B cell (primary cell): Measurements from ENCODE around the gene HPD. TPM values are rescaled to one million over a fixed set of nuclear protein-coding genes. Genes with fewer than 3 reads are reported as not detected.

Source experiments
- ATAC-seq: fragments of 200-7000 bp; cut with Tn5 transposase; one replicate; pipeline ENCODE4 v1.10.0; 2021; ENCODE audit warnings: low read depth, mild to moderate bottlenecking, moderate number of reproducible peaks, moderate library complexity
- CTCF ChIA-PET: fragments of 350-600 bp; sonication (Branson Sonifier 250); formaldehyde crosslinking; loops from one replicate; lab custom pipeline; 2021; ENCODE audit warnings: antibody characterized with exemption, inconsistent platforms; lab: Charles Lee
- POLR2A ChIA-PET: fragments of 350-600 bp; sonication (Branson Sonifier 250); formaldehyde crosslinking; loops from one replicate; lab custom pipeline; 2021; ENCODE audit warnings: antibody characterized with exemption; lab: Charles Lee
- DNase-seq: peaks from one replicate; pipeline ENCODE4 v3.0.0; 2013
- H2AFZ ChIP-seq: 2 replicates; pipeline ENCODE4 v1.6.1; 2012; ENCODE audit warnings: mild to moderate bottlenecking, low read depth, low read length; ENCODE audit not compliant: insufficient read depth, poor library complexity, severe bottlenecking
- H3K27ac ChIP-seq, 2 donors: 1 replicate in 1 of 2; 2 replicates in 1 of 2; pipeline ENCODE4 v1.5.1; 2012 to 2013; ENCODE audit warnings: low read length in 2 of 2, mild to moderate bottlenecking in 2 of 2, moderate library complexity in 1 of 2
- H3K27me3 ChIP-seq, 4 experiments: fragments of 200-600 bp in 1 of 4; sonication (generic) in 1 of 4; replicated peaks in 1 of 4; 1 replicate in 2 of 4; 2 replicates in 2 of 4; pipeline versions ENCODE4 v1.6.1 to v1.7.0; 2013 to 2016; ENCODE audit warnings: low read length in 3 of 4, mild to moderate bottlenecking in 2 of 4, mixed read lengths in 1 of 4, moderate library complexity in 1 of 4; ENCODE audit not compliant: insufficient read depth in 4 of 4, control insufficient read depth in 3 of 4; ENCODE audit errors: control extremely low read depth in 1 of 4
- H3K36me3 ChIP-seq, 2 experiments: replicated peaks in 1 of 2; 1 replicate in 1 of 2; 2 replicates in 1 of 2; pipeline versions ENCODE4 v1.6.1 to v1.7.1; 2013; ENCODE audit warnings: low read length in 1 of 2; ENCODE audit not compliant: insufficient read depth in 2 of 2, control insufficient read depth in 1 of 2; ENCODE audit errors: control extremely low read depth in 1 of 2, extremely low read depth in 1 of 2
- H3K4me1 ChIP-seq, 2 donors: fragments of 200-600 bp in 1 of 2; sonication (generic) in 1 of 2; 1 replicate in 1 of 2; 2 replicates in 1 of 2; pipeline versions ENCODE4 v1.5.1 to v1.6.1; 2013 to 2017; ENCODE audit warnings: low read length in 2 of 2; ENCODE audit not compliant: control insufficient read depth in 2 of 2, insufficient read depth in 2 of 2
- H3K4me2 ChIP-seq: replicated peaks from 2 replicates; pipeline ENCODE3; 2012; ENCODE audit warnings: mild to moderate bottlenecking, low read depth, low read length; ENCODE audit not compliant: poor library complexity, severe bottlenecking
- H3K4me3 ChIP-seq, 5 experiments: fragments of 200-600 bp in 1 of 5; sonication (generic) in 1 of 5; 1 replicate in 3 of 5; 2 replicates in 2 of 5; pipeline versions ENCODE4 v1.5.1 to v1.7.0; 2011 to 2016; ENCODE audit warnings: low read length in 4 of 5, mild to moderate bottlenecking in 4 of 5, low read depth in 2 of 5, control low read depth in 1 of 5, moderate library complexity in 1 of 5; ENCODE audit not compliant: insufficient read depth in 1 of 5; ENCODE audit errors: control extremely low read depth in 1 of 5, extremely low read depth in 1 of 5
- H3K79me2 ChIP-seq: fragments of 200-600 bp; sonication (generic); one replicate; pipeline ENCODE4 v1.6.0; 2016; ENCODE audit warnings: low read length; ENCODE audit not compliant: control insufficient read depth, insufficient read depth
- H3K9ac ChIP-seq: fragments of 200-600 bp; sonication (generic); 2 replicates; pipeline ENCODE4 v1.6.1; 2017; ENCODE audit warnings: mild to moderate bottlenecking, low read length, moderate library complexity
- H3K9me3 ChIP-seq, 3 donors: one replicate each; pipeline versions ENCODE4 v1.6.1 to v1.7.1; 2013; ENCODE audit warnings: low read length in 2 of 3; ENCODE audit not compliant: control insufficient read depth in 2 of 3, insufficient read depth in 1 of 3; ENCODE audit errors: control extremely low read depth in 1 of 3
- H4K20me1 ChIP-seq: 2 replicates; pipeline ENCODE4 v1.6.0; 2012; ENCODE audit warnings: mild to moderate bottlenecking, low read length; ENCODE audit not compliant: insufficient read depth, control insufficient read depth, poor library complexity, severe bottlenecking
- H3K27ac Mint-ChIP-seq: one replicate; pipeline ENCODE4 v1.8.0; 2021; ENCODE audit warnings: mixed read lengths
- H3K27me3 Mint-ChIP-seq: one replicate; pipeline ENCODE4 v1.8.0; 2021; ENCODE audit warnings: mixed read lengths
- H3K4me1 Mint-ChIP-seq: one replicate; pipeline ENCODE4 v1.8.0; 2021; ENCODE audit warnings: mixed read lengths
- H3K4me3 Mint-ChIP-seq: one replicate; pipeline ENCODE4 v1.8.0; 2021; ENCODE audit warnings: mixed read lengths
- H3K9me3 Mint-ChIP-seq: one replicate; pipeline ENCODE4 v1.8.0; 2022; ENCODE audit warnings: mixed read lengths; ENCODE audit not compliant: insufficient read depth
- EZH2 ChIP-seq: IDR thresholded peaks from 2 replicates; pipeline ENCODE4 v1.6.1; 2012; ENCODE audit warnings: borderline replicate concordance, low read depth, mild to moderate bottlenecking, moderate library complexity, low read length; ENCODE audit not compliant: insufficient read depth, poor library complexity, severe bottlenecking
- WGBS: methylation state at CpG from one replicate; pipeline ENCODE4 v1.1.5; 2013; ENCODE audit warnings: missing lambda C conversion rate; ENCODE audit not compliant: insufficient coverage; 5-methylcytosine and 5-hydroxymethylcytosine counted together
- intact Hi-C: fragments of 100-400 bp; cut with micrococcal nuclease; formaldehyde crosslinking; loops from one replicate; pipeline ENCODE4 v1.10.0; 2022
- polyA plus RNA-seq: library from polyadenylated mRNA; depleted of rRNA; stranded (reverse); fragments of >200 nt; gene quantifications from 2 replicates; pipeline ENCODE4 v1.2.3, GENCODE V29; 2012
- total RNA-seq, 2 donors: library from RNA; stranded (reverse); fragments of 120-200 nt in 1 of 2; gene quantifications; 1 replicate in 1 of 2; 2 replicates in 1 of 2; pipeline versions ENCODE4 v1.2.3 to v1.2.4, GENCODE V29; 2013 to 2022
- TF ChIP-seq, protein P1 (sequence below): fragments of 200-600 bp; IDR thresholded peaks from one replicate; pipeline ENCODE4 v1.8.0; 2022; ENCODE audit warnings: antibody characterized with exemption, mild to moderate bottlenecking

Gene HPD
- total and polyA plus RNA-seq, 2 donors (not counting 1 experiment from before 2014, with no cell fraction given): not detected

GRCh38 chr12:121805171-121806008 lies 53.3 kb downstream of the HPD start:
- peaks cover 28 to 39% of the 10 kb centered on the region in 2 donors for H3K4me1 ChIP-seq

More at GRCh38 chr12:121805171-121806008, 53.3 kb downstream of the HPD start:
- intact Hi-C loops: loop anchor here (10.0 kb wide), 1 partner anchor 699 kb away; the partner anchor contains the start of gene ZCCHC8
- peaks cover 35% of the 10 kb centered on the region for H4K20me1 ChIP-seq
- ChIA-PET POLR2A (interaction anchor here (0.6 to 13.7 kb wide), 7 partner anchors 10 to 93 kb away, joined by 3 to 267 read pairs (median 5); partner anchors contain the start of genes PSMD9, RHOF and TMEM120B), CTCF (interaction anchor here (0.6 to 32.7 kb wide), 4 partner anchors 11 to 1085 kb away, joined by 3 to 1947 read pairs (median 3); partner anchors contain the start of genes RHOF and SETD1B)
- H3K27ac ChIP-seq: peak overlapping the region; percentile 53 to 86
- WGBS: 7% methylated on average over 3 of the region's 45 CpGs
- peaks cover 74% of the 10 kb centered on the region for H3K79me2 ChIP-seq
- H3K4me3 ChIP-seq: peak overlapping the region; percentile 22 to 75 (median 65)
- Mint-ChIP-seq H3K27me3 (no peaks in the 10 kb centered on the region), H3K9me3 (no peaks in the 10 kb centered on the region), H3K4me3 (peak overlapping the region; percentile 97), H3K27ac (peak overlapping the region; percentile 99), H3K4me1 (peaks cover 45% of the 10 kb centered on the region)
- peaks cover 0 to 42% of the 10 kb centered on the region in 2 experiments for H3K36me3 ChIP-seq
- H3K9ac ChIP-seq: peak overlapping the region; percentile 85
- peak; percentile 68 for DNase-seq
- H2AFZ ChIP-seq: peak overlapping the region; percentile 27
- no peaks in the 10 kb centered on the region for H3K9me3 ChIP-seq
- peak overlapping the region; percentile 94 for H3K4me2 ChIP-seq
- no peaks in the 10 kb centered on the region for H3K27me3 ChIP-seq
- no peak for ATAC-seq
- TF ChIP-seq, protein P1, sequence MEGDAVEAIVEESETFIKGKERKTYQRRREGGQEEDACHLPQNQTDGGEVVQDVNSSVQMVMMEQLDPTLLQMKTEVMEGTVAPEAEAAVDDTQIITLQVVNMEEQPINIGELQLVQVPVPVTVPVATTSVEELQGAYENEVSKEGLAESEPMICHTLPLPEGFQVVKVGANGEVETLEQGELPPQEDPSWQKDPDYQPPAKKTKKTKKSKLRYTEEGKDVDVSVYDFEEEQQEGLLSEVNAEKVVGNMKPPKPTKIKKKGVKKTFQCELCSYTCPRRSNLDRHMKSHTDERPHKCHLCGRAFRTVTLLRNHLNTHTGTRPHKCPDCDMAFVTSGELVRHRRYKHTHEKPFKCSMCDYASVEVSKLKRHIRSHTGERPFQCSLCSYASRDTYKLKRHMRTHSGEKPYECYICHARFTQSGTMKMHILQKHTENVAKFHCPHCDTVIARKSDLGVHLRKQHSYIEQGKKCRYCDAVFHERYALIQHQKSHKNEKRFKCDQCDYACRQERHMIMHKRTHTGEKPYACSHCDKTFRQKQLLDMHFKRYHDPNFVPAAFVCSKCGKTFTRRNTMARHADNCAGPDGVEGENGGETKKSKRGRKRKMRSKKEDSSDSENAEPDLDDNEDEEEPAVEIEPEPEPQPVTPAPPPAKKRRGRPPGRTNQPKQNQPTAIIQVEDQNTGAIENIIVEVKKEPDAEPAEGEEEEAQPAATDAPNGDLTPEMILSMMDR: no peak
- no peak for TF ChIP-seq EZH2
